Measurements from ENCODE around the gene CCNY.

- TF ChIP-seq CTCF (IDR thresholded peaks at IDR 0.05) = no peak
- no peak for TF ChIP-seq POLR2A (IDR thresholded peaks at IDR 0.05)
Measured at GRCh38 chr10:35588836-35589235, 252.5 kb downstream of the CCNY start.
